ENCODE results near the gene NHLRC4.

DNA sequence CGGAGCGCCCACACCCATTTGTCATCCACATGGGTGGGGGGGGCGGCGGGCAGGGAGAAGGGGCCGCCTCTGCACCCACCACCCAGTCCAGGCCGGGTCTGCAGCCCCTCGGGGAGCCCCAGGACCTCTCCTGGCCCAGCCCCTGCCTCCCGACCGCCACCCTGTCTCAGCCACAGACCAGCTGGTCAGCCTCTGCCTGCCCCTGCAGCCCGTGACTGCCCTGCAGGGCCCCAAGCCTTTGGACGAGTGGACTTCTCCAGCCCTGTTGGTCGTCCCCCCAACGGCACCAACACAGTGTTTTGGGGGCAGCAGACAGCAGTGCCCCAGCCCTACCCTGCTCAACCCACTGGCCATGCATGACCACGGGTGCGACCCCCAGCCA lies 5.4 kb upstream of the NHLRC4 start:
- TF ChIP-seq, protein P1, sequence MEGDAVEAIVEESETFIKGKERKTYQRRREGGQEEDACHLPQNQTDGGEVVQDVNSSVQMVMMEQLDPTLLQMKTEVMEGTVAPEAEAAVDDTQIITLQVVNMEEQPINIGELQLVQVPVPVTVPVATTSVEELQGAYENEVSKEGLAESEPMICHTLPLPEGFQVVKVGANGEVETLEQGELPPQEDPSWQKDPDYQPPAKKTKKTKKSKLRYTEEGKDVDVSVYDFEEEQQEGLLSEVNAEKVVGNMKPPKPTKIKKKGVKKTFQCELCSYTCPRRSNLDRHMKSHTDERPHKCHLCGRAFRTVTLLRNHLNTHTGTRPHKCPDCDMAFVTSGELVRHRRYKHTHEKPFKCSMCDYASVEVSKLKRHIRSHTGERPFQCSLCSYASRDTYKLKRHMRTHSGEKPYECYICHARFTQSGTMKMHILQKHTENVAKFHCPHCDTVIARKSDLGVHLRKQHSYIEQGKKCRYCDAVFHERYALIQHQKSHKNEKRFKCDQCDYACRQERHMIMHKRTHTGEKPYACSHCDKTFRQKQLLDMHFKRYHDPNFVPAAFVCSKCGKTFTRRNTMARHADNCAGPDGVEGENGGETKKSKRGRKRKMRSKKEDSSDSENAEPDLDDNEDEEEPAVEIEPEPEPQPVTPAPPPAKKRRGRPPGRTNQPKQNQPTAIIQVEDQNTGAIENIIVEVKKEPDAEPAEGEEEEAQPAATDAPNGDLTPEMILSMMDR (IDR thresholded peaks at IDR 0.05) = no peak
- TF ChIP-seq POLR2AphosphoS5 (IDR thresholded peaks at IDR 0.05; ENCODE audit: insufficient read depth in 1 of 2, low read depth in 1 of 2) (no peak), POLR2A (IDR thresholded peaks at IDR 0.05) (no peak)

Data from vagina (tissue), 2 donors.